ENCODE results near the gene HPN. TPM values are rescaled to one million over a fixed set of nuclear protein-coding genes. Genes with fewer than 3 reads are reported as not detected.
A peak's percentile ranks its signal among the peaks of the same experiment; 100 is the strongest.

The HPN gene
- polyA plus RNA-seq, 12 donors: 0.11 to 57.4 (median 0.41) TPM; not detected in 2

DNA sequence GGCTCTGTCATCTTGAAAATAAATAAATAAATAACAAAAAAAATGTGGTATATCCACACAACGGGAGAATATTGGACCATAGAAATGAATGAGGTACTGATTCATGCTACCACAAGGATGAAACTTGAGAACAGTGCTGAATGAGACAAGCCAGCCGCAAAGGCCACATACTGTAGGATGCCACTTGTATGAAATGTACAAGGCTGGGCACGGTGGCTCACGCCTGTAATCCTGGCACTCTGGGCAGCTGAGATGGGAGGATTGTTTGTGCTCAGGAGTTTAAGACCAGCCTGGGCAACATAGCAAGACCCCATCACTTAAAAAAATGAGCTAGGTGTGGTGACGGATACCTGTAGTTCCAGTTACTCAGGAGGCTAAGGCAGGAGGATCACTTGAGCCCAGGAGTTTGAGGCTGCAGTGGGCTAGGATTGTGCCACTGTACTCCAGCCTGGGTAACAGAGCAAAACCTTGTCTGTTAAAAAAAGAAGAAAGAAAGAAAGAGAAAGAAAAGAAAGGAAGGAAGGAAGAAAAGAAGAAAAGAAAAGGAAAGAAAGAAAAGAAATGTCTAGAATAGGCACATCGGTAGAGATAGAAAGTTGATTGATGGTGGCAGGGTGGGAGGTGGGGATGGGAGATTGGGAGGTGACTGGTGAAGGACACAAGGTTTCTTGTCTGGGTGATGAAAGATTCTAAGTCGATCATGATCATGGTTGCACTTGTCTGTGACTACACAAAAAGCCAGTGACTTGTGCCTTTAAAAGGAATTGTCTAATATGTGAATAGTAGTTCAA, 20.3 kb downstream of the HPN start:
- DNase-seq: no peak

- DNase-seq: no peak
Observed at GRCh38 chr19:35062942-35063341, 21.4 kb downstream of the HPN start.

GRCh38 chr19:35063940-35064818, 22.7 kb downstream of the HPN start:
- DNase-seq: no peak

DNA sequence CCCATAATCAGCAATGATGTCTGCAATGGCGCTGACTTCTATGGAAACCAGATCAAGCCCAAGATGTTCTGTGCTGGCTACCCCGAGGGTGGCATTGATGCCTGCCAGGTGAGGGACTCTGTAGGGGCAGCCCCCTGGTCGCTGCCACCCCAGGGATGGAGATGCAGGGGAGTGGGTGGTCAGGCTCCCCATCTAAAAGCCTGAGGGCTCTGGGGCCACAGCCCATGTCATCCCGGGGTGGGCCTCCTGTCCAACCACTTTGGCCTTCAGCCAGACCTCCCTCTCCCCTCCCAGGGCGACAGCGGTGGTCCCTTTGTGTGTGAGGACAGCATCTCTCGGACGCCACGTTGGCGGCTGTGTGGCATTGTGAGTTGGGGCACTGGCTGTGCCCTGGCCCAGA, 24.1 kb downstream of the HPN start:
- DNase-seq: no peak

GRCh38 chr19:35066121-35066520, 24.6 kb downstream of the HPN start:
- DNase-seq: no peak

DNA sequence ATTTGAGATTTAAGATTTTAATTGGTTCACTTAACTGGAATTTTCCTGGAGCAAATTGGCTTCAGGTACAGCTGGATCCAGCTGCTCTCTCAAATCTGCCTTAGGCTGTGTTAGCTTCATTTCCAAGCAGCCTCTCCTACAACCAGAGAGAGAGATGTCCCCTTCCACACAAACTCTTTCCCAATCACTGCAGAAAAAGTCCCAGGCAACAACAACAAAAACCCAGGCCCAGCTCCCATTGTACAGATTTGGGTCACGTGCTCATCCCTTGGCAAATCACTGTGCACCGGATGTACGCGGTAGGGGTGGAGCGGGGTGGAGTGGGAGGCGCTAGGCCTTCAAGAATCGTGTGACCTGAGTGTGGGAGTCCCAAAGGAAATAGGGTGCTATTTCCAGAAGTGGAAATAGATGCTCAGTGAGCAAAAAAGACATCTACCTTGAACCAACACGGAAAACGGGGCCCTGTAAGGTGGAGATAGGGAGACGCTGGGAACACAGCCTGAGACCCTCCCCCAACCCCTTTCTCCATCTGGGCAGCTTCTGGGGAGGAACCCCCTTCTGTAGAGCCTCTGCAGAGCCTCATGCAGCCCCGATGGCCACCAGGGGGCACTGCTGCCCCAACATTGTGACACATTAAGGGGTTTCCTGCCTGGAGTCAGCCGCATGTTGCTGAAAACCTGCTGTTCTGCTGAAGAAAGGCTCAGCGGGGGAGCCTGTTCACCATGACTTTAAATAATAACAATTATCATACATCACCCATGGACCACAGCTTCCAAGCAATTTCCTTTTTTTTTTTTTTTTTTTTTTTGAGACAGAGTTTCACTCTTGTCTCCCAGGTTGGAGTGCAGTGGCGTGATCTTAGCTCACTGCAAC, 25.4 kb downstream of the HPN start:
- DNase-seq: peak; percentile 81

DNA sequence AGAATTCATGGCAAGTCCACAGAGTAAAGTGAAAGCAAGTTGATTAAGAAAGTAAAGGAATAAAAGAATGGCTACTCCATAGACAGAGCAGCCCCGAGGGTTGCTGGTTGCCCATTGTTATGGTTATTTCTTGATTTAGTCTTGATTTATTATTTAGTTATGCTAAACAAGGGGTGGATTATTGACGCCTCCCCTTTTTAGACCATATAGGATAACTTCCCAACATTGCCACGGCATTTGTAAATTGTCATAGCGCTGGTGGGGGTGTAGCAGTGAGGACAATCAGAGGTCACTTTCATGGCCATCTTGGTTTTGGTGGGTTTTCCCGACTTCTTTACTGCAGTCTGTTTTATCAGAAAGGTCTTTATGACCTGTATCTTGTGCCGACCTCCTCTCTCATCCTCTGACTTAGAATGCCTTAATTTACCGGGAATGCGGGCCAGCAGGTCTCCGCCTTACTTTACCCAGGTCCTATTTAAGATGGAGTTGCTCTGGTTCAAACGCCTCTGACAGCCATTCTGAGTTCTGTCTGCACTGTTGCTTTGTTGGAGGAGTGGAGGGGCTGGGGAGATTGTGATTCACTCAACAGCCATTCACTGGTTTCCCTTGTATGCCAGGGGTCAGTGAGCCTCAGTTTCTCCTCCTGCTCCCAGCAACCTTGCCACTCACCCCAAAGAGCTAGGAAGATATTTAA, 27.6 kb downstream of the HPN start:
- no peak for DNase-seq

GRCh38 chr19:35069696-35070095, 28.2 kb downstream of the HPN start:
- DNase-seq: no peak

- DNase-seq: no peak
Observed at GRCh38 chr19:35070471-35070870, 28.9 kb downstream of the HPN start.

- no peak for DNase-seq
Observed at GRCh38 chr19:35073516-35073915, 32.0 kb downstream of the HPN start.

GRCh38 chr19:35073941-35074340, 32.4 kb downstream of the HPN start:
- no peak for DNase-seq

DNA sequence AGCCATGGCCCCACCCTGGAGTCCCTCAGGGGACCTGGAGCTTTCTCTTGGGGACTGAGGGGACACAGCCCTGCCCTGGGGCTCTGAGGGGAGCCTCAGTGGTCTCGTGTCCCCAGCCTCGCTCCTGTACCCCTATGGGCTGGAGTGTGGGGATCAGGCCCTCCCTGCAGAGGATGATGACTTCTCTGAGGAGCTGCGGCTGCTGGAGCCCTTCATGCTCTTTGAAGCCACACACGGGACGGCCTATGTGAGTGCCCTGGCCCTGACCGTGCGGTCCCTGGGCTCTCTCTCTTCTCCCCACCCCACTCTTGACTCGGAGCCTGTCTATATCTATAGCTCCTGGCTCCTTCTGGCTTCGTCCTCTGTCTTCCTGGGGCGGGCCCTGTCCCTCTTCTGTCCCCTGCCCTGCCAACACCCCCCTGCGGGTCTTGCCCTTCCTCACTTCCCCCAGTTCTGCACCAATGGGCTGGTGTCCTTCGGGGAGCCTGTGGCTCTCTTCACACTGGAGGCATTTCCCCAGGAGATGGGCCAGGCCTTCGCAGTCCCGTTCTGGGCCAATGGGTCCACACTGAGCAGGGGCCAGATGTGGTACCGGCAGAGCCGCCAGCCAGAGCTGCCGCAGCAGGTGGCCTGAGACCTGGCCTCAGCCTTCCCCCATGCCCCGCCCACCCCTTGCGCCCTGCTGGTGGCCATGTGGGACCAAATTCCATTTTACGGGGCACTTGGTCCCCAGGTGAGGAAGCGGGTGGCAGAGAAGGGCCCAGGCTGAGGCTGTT, 33.1 kb downstream of the HPN start:
- no peak for DNase-seq

DNA sequence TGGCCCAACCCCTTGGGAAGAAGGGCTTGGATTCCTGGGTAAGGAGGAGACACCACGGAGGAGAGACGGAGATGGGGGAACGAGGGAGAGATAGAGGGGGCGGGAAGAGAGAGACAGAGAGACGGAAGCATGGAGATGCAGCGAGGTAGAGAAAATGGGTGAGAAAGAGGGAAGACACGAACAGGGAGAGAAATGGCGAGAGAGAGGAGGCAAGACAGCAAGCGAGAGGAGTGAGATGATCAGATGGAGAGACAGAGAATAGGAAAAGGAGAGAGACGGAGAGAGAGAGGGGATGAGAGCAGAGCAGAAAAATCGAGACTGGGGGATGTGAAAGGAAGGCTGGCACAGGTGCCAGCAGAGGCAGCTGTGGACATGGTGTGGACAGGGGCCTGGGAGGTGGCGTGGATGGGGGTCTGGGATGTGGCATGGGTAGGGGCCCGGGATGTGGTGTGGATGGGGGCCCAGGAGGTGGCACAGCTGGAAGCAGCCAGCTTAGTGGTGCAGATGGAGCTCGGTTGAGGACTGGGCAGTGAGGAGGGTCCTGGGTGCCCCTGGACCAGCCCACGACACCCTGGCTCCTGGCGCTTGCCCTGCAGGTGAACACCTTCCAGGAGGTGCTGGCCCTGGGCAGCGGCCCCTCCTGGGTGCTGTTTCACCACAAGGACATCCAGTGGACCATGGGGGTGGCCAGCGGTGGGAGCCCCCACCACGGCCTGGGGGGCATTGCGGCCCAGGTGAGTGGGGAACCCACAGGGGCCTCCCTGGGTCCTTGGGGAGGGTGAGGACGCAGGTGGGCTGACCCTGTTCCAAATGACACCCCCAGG, 33.9 kb downstream of the HPN start:
- no peak for DNase-seq

DNA sequence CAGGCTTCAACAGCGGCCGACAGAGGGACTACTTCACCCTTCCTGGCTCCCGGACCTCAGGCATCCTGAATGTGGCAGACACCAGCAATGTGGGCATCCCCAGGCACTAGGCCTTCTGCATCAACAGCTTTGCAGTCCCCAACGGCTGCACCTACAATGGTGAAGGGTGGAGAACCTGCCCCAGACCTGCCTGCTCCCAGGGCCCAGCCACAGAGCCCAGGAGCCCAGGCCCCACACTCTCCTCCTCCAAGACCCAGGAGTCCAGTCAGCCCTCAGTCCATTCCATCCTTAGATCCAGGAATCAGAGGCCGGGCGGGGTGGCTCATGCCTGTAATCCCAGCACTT, 34.5 kb downstream of the HPN start:
- DNase-seq: no peak

GRCh38 chr19:35076657-35077056, 35.1 kb downstream of the HPN start:
- DNase-seq: no peak

GRCh38 chr19:35077411-35078223, 36.1 kb downstream of the HPN start:
- DNase-seq: no peak

- no peak for DNase-seq
Observed at GRCh38 chr19:35079826-35080225, 38.3 kb downstream of the HPN start.

DNA sequence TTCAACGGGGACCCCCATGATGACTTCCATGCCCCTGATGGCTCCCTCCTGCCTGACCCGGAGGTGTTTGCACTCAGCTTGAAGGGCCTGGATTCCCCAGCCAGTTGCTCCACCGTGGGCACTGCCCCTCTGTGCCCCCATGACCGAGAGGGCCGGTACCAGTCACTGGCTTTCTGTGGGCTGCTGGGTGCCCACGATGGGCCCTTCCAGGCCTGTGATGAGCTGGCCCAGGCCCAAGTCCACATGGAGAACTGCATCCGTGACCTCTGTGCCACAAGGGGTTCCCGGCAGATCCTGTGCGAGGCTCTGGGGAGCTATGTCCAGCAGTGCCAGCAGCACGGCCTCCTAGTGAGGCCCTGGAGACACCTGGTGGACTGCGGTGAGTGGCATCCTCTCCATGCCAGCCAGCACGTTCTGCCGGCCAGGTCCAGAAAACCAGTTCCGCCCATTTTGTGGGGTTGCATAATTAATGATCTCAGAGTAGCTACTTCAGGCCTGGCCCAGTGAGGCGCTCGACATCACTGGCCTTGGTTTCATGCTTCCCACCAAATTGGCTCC, 39.2 kb downstream of the HPN start:
- no peak for DNase-seq

DNA sequence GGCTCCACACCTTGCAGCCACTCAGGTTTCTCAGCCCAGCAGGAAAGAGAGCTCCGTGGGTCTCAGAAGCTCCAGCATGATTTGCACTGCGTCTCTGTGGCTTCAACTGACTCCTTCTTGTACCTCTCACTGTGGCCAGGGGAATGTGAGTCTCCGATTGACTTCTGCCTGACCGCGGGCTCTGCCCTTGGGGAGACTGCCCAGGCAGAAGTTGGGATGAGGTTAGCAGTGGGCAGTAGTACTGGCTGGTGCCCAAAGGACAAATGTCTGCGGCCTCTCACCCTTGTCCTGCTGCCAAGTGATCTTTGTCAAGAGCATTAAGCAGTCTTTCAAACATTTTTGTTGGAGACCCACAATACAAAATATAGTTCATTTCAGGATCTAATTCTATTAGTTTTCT, 39.7 kb downstream of the HPN start:
- no peak for DNase-seq

Data from muscle of arm (tissue), 12 donors.